CD4-positive, alpha-beta T cell treated with Interleukin-17A for 4 hours (primary cell): ENCODE results near the gene LPP.

Experiments used
- DNase-seq: peaks from one replicate; pipeline ENCODE4 v3.0.0-alpha.2; 2020; ENCODE audit warnings: mixed read lengths

The LPP gene

DNA sequence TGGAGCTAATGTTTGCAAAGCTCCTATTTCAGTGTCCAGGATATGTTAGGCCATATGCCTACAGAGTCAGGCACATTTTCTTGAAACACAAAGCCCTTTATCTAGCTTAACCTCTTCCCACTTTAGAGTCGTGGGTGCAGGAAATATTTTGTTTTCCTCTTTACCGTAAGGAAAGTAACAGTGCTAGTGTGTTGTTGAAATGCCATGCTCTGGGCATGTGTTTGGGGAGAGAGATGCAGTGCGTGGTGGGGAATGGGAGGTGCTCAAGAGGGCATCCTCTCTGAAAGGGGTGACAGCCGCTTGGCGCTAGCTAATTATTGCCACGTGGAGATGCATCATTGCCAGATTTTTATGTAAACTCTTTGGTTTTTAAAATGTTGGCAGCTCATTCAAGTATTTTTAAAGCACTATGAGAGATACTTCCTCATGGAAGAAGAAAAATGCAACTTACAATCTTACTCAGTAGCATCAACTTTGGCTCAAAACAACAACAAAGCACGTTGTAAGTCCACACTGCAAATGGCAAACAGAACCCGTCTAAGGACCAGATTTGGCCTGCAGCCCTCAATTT lies 152.6 kb downstream of the LPP start:
- DNase-seq, result no peak

DNA sequence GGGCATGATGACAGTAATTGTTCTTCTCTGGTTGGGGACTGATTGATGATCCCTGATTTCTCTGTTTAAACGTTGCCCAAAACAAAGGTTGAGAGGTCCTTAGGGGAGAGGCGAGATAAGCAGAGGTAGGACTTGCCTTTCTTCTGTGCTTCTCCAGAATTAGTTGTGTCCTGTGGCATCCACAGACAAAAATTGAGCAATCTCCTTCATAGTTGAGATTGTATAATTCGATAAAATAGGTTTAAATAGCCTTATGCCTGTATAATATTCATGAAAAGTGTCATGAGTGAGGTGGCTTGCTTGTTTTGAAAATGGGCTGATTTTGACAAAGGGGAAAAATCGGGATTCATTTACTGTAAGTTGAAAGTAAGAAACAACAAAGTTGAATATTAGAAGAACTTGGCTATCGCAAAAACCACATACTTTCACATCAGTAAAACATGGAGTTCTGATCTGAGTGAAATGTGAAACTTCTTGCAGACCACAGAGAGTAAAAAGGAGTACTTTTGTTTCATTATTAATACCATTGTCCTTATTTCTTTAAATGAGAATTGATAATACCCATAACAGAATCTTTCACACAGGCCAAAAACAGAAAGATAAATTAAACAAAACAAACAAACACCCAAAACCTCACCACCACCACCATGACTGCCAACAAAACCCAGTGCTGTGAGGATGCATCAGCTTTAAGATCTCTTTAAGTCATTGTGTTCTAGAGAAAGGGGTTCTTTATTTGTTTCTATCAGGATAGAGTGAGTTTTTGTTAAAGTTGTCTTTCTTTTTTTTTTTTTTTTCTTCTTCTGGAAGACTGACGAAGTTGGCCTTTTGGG lies 155.7 kb downstream of the LPP start:
- DNase-seq, result no peak

DNA sequence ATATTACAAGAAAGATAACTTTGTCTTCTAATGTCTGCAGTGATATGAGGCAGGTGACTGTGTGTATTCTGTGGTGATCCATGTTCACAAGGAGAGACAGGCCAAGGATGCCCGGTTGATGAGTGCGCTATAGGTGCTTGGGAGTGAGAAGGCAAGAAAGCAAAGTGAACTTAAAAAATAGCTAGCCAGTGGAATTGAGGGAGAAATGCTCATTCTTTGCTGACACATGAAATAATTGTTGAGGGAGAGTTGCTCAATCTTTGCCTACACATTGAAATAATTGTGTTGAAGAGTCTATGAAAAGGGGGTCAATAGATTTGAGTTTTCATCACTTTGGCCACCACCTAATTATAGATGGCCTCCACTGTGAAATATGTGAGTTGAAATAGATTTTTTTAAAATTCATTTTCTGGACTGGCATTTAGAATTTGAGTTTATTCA lies 156.3 kb downstream of the LPP start:
- DNase-seq, result no peak

- DNase-seq, result no peak
Observed at GRCh38 chr3:188315553-188315952, 161.6 kb downstream of the LPP start.

DNA sequence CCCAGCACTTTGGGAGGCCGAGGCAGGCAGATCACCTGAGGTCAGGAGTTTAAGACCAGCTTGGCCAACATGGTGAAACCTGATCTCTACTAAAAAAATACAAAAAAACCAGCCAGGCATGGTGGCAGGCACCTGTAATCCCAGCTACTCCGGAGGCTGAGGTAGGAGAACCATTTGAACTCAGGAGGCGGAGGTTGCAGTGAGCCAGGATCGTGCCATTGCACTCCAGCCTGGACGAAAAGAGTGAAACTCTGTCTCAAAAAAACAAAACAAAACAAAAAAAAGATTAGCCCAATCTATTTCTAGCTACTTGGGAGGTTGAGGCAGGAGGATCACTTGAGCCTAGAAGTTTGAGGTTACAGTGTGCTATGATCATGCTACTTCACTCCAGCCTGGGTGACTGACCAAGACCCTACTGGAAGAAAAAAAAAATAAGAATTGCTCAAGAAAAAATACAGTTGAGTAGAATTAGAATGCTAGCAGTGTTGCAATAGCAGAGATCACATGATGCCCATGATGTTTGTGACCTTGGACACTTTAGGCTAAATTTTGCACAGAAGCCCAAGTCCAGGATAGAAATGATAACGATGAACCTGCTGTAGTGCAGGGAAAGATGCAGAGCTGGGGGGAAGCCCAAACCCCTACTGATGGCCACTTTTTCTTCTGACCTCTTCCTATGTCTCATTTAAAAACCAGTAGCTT lies 162.2 kb downstream of the LPP start:
- DNase-seq, result no peak

DNA sequence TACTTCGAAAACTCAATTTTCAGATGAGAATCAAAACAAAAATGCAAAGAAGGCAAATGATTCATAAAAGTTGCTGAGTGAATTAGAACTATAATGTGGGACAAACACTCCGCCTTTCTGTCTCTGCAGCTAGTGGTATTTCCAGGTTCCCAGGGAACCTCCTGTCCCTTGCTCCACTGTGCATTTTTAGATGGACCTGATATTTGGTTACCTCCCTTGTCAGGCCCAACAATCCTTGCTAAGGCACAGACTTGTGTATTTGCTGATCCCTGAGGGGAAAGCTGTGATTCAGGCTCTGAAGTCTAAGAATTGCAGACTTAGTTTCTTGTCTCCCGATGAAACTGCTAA lies 162.7 kb downstream of the LPP start:
- DNase-seq, result no peak

GRCh38 chr3:188319569-188319968 lies 165.6 kb downstream of the LPP start:
- DNase-seq, result no peak

GRCh38 chr3:188320757-188321156 lies 166.8 kb downstream of the LPP start:
- no peak for DNase-seq

- DNase-seq, result no peak
Observed at GRCh38 chr3:188321258-188321657, 167.3 kb downstream of the LPP start.

DNA sequence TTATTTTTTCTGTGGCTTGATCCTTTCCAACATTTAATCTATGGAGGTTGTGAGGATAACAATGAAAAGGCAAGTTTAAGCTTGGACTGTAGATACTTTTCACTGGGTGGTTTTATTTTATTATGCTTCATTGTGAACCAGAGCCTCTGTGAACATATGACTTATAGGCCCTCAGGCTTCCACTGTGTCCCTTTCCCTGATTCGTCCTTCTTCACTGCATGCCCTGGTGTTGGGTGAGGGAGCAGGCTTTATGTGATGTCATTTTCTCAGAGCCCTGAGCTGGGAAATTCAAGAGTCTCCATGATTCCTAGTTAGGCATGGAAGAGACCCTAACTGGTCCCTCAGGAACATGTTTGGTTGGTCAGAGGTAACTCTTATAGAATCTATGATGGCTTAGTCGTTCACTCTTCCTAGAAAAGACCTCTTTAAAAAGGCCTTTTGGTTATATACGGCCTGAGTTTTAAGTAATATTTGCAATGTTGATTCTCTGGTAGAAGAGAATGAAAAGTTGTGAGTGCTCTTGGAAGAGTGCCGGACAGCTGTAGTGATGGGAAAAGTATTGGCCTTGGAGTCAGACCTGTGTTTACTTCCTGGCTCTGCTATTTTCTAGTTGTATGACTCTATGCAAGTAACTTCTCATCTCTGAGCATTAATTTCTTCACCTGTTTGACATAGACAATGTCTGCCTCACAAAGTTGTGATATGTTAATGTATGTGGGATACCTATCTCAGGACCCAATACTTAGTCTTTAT lies 168.4 kb downstream of the LPP start:
- no peak for DNase-seq

- peak; percentile 57 for DNase-seq
Observed at GRCh38 chr3:188323067-188323842, 169.3 kb downstream of the LPP start.

- DNase-seq, result no peak
Observed at GRCh38 chr3:188326111-188326510, 172.2 kb downstream of the LPP start.

- DNase-seq, result no peak
Observed at GRCh38 chr3:188326968-188327367, 173.0 kb downstream of the LPP start.

DNA sequence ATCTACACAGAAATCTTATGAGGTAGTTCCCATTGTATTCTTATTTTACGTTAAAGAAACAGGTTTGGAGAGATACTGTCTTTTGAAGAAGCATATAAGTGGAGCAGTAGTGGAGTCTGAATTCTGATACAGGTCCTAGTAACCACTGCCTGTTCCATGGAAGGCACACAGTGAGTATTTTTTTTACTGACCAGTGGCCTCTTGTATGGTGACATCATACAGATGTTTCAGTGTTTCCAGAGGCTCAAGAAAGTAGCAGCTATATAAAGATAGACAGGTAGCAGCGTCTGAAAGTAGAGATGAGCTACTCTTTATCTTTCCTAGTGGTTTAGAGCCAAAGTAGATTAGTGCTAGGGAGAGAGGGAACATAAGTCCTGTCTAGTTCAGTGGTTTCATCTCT lies 173.5 kb downstream of the LPP start:
- no peak for DNase-seq

GRCh38 chr3:188330138-188330537 lies 176.2 kb downstream of the LPP start:
- no peak for DNase-seq

- DNase-seq, result no peak
Observed at GRCh38 chr3:188331166-188331565, 177.2 kb downstream of the LPP start.

GRCh38 chr3:188332085-188332484 lies 178.1 kb downstream of the LPP start:
- no peak for DNase-seq

- no peak for DNase-seq
Observed at GRCh38 chr3:188335656-188336055, 181.7 kb downstream of the LPP start.

GRCh38 chr3:188336178-188336577 lies 182.2 kb downstream of the LPP start:
- DNase-seq, result no peak

- no peak for DNase-seq
Observed at GRCh38 chr3:188337232-188337631, 183.3 kb downstream of the LPP start.

DNA sequence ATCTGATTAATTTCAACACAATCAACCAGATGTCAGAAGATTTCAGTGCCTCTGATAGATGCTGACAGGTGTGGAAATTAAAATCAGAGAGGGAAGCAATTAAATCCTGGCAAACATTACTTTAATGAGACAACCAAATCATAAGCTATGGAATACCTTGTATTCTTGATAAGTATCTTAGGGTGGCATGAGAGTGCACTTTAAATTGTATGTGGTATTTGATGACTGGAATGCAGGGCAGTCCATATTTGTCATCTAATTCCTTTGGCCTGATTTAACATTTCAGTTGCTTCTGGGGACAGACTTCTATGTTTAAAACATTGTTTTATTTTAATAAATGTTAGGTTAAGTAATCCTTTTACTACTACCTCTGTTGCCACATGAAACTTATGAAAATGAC lies 184.1 kb downstream of the LPP start:
- DNase-seq, result no peak
